Panc1 (cell line): ENCODE results near the gene IGFLR1.

Experiments used
- CTCF ChIP-seq: fragments of 450-650 bp; IDR thresholded peaks from 2 replicates; pipeline ENCODE4 v1.5.1; 2017; ENCODE audit warnings: mild to moderate bottlenecking
- POLR2AphosphoS5 ChIP-seq: IDR thresholded peaks from 2 replicates; pipeline ENCODE4 v1.6.1; 2012; ENCODE audit warnings: mild to moderate bottlenecking, low read depth, low read length, moderate library complexity
- REST ChIP-seq, 2 experiments: IDR thresholded peaks; 2 replicates each; pipeline ENCODE4 v1.6.1; 2011 to 2012; ENCODE audit warnings: low read depth in 2 of 2, control low read depth in 1 of 2, low read length in 1 of 2, mild to moderate bottlenecking in 1 of 2, moderate library complexity in 1 of 2; ENCODE audit not compliant: insufficient read depth in 1 of 2

DNA sequence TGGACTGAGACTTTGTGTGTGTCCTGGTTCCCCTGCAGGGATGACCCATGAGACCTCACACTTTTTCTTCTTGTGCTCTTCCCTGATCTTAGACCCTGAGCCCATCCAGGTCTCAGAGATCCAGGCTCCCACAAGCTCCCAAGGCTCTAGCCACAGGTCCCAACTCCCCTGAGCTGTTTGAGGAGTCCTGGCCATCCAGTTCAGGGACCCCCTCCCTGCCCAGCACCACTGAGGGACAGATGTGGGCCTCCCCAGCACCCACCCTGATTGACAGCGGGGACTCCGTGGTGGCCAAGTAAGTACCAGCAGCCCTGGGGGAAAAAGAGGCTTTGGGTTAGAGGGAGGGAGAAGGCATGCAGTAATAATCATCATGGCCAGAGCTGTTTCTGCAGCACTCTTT, 17.4 kb upstream of the IGFLR1 start:
- TF ChIP-seq CTCF, result no peak
- TF ChIP-seq POLR2AphosphoS5, result no peak
- no peak for TF ChIP-seq REST (IDR thresholded peaks at IDR 0.05; ENCODE audit: insufficient read depth in 1 of 2, low read depth in 2 of 2, low read length in 1 of 2)
